ENCODE measurements around the gene FAM120C. TPM values are rescaled to one million over a fixed set of nuclear protein-coding genes. Genes with fewer than 3 reads are reported as not detected.

Gene FAM120C
- total RNA-seq, 1 experiment from 2014 or later: 6.1 TPM

- Histone ChIP-seq H3K9me3 (ENCODE audit: control insufficient read depth in 1 of 2, insufficient read depth in 1 of 2, low read depth in 1 of 2, low read length in 2 of 2) (no peaks in the 10 kb centered on the region), H3K4me2 (ENCODE audit: low read length) (no peak overlapping the region), H3K9me2 (ENCODE audit: insufficient read depth) (no peaks in the 10 kb centered on the region), H3K27me3 (ENCODE audit: insufficient read depth, low read length) (no peaks in the 10 kb centered on the region), H3K4me3 (replicated peaks in 1 of 2; ENCODE audit: low read depth in 1 of 2, low read length in 2 of 2) (no peak overlapping the region), H3K4me1 (ENCODE audit: control insufficient read depth in 1 of 2, insufficient read depth in 2 of 2, low read length in 2 of 2) (peaks cover 4 to 24% of the 10 kb centered on the region in 2 experiments; a peak in 3 of 4 replicates), H3K9ac (ENCODE audit: low read length) (no peak overlapping the region), H3K36me3 (ENCODE audit: control insufficient read depth in 1 of 2, insufficient read depth in 2 of 2, low read length in 2 of 2) (no peaks in the 10 kb centered on the region), H4K20me1 (ENCODE audit: insufficient read depth) (no peaks in the 10 kb centered on the region), H3K79me2 (ENCODE audit: insufficient read depth, low read length) (peaks cover 59% of the 10 kb centered on the region), H3K27ac (ENCODE audit: low read depth, low read length) (no peak overlapping the region), H2AFZ (ENCODE audit: low read depth, low read length, poor library complexity, severe bottlenecking) (no peak overlapping the region)
- ChIA-PET RAD21 (ENCODE audit: low non-redundant PET in 1 of 2, low total read pairs in 2 of 2, uncharacterized antibody in 2 of 2, unreplicated experiment in 2 of 2) (no interaction called here), CTCF (no interaction called here), POLR2A (interaction anchor here (1.6 kb wide), 1 partner anchor 8 kb away, joined by 3 read pairs; no protein-coding TSS in a partner anchor)
- no TSS peak for BruUV-seq (replicated peaks)
- DNase-seq (ENCODE audit: low read depth, low spot score) (no peak), ATAC-seq (no peak)
- intact Hi-C loops (cut with micrococcal nuclease): no loop called here
- TF ChIP-seq CTCF (IDR thresholded peaks at IDR 0.05 in 2 of 3, conservative IDR thresholded peaks at IDR 0.05 in 1 of 3; ENCODE audit: borderline replicate concordance in 1 of 3, insufficient read depth in 1 of 3, low read depth in 2 of 3, low read length in 2 of 3) (no peak), EZH2phosphoT487 (IDR thresholded peaks at IDR 0.05; ENCODE audit: borderline replicate concordance) (no peak)
Observed at GRCh38 chrX:54177306-54177705, 5.7 kb downstream of the FAM120C start.

GRCh38 chrX:54173791-54174190, 9.3 kb downstream of the FAM120C start:
- Histone ChIP-seq H3K9ac (ENCODE audit: low read length) (no peak overlapping the region), H4K20me1 (ENCODE audit: insufficient read depth) (no peaks in the 10 kb centered on the region), H3K9me2 (ENCODE audit: insufficient read depth) (no peaks in the 10 kb centered on the region), H3K4me3 (replicated peaks in 1 of 2; ENCODE audit: low read depth in 1 of 2, low read length in 2 of 2) (no peak overlapping the region), H2AFZ (ENCODE audit: low read depth, low read length, poor library complexity, severe bottlenecking) (no peak overlapping the region), H3K27ac (ENCODE audit: low read depth, low read length) (no peak overlapping the region), H3K79me2 (ENCODE audit: insufficient read depth, low read length) (peaks cover 25% of the 10 kb centered on the region), H3K9me3 (ENCODE audit: control insufficient read depth in 1 of 2, insufficient read depth in 1 of 2, low read depth in 1 of 2, low read length in 2 of 2) (no peaks in the 10 kb centered on the region), H3K4me2 (ENCODE audit: low read length) (no peak overlapping the region), H3K36me3 (ENCODE audit: control insufficient read depth in 1 of 2, insufficient read depth in 2 of 2, low read length in 2 of 2) (no peaks in the 10 kb centered on the region), H3K27me3 (ENCODE audit: insufficient read depth, low read length) (no peaks in the 10 kb centered on the region), H3K4me1 (ENCODE audit: control insufficient read depth in 1 of 2, insufficient read depth in 2 of 2, low read length in 2 of 2) (peaks cover 0 to 11% of the 10 kb centered on the region in 2 experiments; a peak in 2 of 4 replicates)
- RAD21 ChIA-PET (ENCODE audit: low non-redundant PET in 1 of 2, low total read pairs in 2 of 2, uncharacterized antibody in 2 of 2, unreplicated experiment in 2 of 2): no interaction called here
- CTCF ChIA-PET: no interaction called here
- DNase-seq (ENCODE audit: low read depth, low spot score) (no peak), ATAC-seq (no peak)
- intact Hi-C loops (cut with micrococcal nuclease): no loop called here
- POLR2A ChIA-PET: no interaction called here
- TF ChIP-seq YY1 (IDR thresholded peaks at IDR 0.05; ENCODE audit: extremely low read depth, insufficient replicate concordance, low read depth, low read length) (no peak), POLR2AphosphoS5 (IDR thresholded peaks at IDR 0.05; ENCODE audit: low read depth, low read length) (no peak), EZH2 (IDR thresholded peaks at IDR 0.05) (no peak), MAX (IDR thresholded peaks at IDR 0.05) (no peak), ATF3 (IDR thresholded peaks at IDR 0.05) (no peak), RAD21 (IDR thresholded peaks at IDR 0.05; ENCODE audit: low read depth) (no peak), ZNF274 (IDR thresholded peaks at IDR 0.05; ENCODE audit: low read depth, low read length) (no peak), CEBPB (IDR thresholded peaks at IDR 0.05; ENCODE audit: low read depth) (no peak), JUND (IDR thresholded peaks at IDR 0.05) (no peak)
- BruUV-seq (replicated peaks): no TSS peak
